ENCODE results near the gene FAM25G.

FAM25G gene

GRCh38 chr10:47445720-47446119 lies 45.8 kb downstream of the FAM25G start:
- no peak for DNase-seq

DNA sequence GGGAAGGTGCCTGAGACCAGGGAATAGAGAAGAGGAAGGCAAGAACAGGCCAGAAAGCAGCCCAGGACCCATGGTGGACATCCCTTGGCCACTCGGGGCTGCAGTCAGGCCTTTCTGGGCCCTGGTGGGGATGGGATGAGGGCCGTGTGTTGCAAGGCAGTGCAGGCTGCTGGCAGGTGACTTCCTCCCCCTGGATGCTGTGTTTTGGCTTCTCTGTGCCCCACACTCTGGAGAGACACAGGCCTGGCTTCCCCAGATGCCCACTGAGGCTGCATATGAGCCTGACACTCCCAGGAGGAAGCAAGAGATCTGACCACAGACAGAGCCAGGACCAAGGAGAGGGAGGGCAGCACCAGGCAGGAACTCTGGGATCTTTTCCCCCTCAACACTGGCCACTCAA lies 47.5 kb downstream of the FAM25G start:
- DNase-seq, result no peak

GRCh38 chr10:47443145-47443544 lies 48.4 kb downstream of the FAM25G start:
- no peak for DNase-seq

GRCh38 chr10:47442351-47442750 lies 49.1 kb downstream of the FAM25G start:
- DNase-seq, result no peak

DNA sequence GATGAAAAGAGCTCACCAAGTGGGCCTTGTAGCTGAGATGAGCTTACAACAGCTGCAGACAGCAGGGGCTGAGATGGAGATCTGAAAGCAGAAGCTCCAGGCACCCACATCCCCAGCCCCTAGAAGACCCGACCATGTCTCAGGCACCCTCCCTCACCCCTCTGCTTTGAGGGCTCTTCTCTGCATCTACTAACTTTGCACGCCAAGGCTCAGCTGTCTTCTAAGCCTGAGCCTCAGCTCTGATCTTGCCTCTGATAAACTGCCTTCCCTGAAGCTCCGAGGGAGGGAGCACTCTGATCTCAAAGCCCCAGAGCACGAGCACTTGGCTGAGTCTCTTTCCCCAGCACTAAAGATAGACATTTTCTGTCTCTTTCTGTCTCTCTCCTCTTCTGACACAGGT lies 49.6 kb downstream of the FAM25G start:
- no peak for DNase-seq

DNA sequence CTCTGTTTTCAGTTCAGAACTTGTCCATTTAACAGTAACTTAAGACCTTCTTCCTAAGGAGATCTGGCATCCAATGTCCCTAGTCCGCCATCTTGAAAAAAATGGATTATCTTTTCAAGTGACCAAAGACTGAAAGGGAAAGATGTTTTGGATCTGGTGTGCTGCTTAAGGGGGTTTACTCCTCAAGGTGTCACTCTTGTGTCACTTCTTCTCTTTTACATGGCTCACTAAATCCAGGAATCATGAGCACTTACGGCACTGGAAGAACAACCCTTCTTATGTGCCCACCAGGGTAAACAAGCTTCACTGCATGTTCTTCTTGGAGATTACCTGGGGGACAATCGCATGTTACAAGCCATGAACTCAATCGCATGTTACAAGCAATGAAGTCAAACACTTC lies 51.3 kb downstream of the FAM25G start:
- no peak for DNase-seq

- no peak for DNase-seq
Observed at GRCh38 chr10:47438857-47439474, 52.5 kb downstream of the FAM25G start.

Data from activated CD4-positive, CD25-positive, alpha-beta regulatory T cell treated with anti-CD3 and anti-CD28 coated beads, Interleukin-2, amount 50 U/mL, for 72 hours (primary cell).